Measurements from ENCODE around the gene EDEM3. TPM values are rescaled to one million over a fixed set of nuclear protein-coding genes. Genes with fewer than 3 reads are reported as not detected.

The EDEM3 gene
- total RNA-seq, 2 experiments from 2014 or later: 12.5 to 14.5 TPM

DNA sequence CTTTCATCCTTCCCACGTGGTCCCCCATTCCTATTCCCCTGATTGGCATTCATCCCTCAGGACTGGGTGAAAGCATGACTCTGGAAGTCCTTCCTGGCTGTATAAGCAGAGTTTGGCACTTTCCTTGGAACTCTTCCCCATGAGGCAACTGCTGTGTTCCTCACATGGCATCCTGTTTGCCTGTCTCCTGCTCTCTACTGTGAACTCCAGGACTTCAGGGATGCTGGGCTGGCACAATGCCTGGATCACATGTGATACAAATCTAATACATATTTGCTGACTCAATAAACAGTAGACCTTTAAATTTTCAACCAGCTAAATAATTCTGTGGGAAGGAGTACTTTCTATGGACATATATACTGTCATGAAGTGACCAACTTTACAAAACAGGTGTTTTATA lies 46.8 kb upstream of the EDEM3 start:
- Mint-ChIP-seq H3K27ac (no peak overlapping the region), H3K4me1 (ENCODE audit: low read depth) (peaks cover 6% of the 10 kb centered on the region), H3K9me3 (no peaks in the 10 kb centered on the region), H3K27me3 (no peaks in the 10 kb centered on the region), H3K36me3 (ENCODE audit: low read depth) (no peaks in the 10 kb centered on the region), H3K4me3 (no peak overlapping the region)
- ChIA-PET CTCF (interaction anchor here (2.5 kb wide), 1 partner anchor 180 kb away, joined by 18 read pairs; no protein-coding TSS in a partner anchor), POLR2A (no interaction called here)
- TF ChIP-seq, protein P1, sequence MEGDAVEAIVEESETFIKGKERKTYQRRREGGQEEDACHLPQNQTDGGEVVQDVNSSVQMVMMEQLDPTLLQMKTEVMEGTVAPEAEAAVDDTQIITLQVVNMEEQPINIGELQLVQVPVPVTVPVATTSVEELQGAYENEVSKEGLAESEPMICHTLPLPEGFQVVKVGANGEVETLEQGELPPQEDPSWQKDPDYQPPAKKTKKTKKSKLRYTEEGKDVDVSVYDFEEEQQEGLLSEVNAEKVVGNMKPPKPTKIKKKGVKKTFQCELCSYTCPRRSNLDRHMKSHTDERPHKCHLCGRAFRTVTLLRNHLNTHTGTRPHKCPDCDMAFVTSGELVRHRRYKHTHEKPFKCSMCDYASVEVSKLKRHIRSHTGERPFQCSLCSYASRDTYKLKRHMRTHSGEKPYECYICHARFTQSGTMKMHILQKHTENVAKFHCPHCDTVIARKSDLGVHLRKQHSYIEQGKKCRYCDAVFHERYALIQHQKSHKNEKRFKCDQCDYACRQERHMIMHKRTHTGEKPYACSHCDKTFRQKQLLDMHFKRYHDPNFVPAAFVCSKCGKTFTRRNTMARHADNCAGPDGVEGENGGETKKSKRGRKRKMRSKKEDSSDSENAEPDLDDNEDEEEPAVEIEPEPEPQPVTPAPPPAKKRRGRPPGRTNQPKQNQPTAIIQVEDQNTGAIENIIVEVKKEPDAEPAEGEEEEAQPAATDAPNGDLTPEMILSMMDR (IDR thresholded peaks at IDR 0.05): no peak
- intact Hi-C loops (cut with micrococcal nuclease): no loop called here
- DNase-seq (no peak), ATAC-seq (no peak)

DNA sequence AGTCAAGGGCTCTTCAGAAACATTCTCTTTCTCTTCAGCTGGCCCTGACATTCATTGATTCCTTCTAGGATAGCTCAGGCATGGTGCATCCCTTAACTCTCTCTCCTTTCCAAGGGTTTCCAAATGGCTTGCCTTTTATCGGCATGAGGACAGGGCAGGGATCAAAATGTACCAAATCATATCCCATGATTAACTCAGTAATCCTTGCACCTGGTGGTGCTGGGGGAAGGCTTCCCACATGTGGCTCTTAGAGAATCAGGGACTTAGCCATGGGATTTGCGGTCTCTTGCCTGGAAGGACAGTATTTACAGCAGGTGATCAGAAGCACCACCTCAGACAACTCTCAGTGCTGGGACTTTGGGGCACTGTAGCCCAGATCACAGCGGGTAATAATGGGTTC lies 46.2 kb upstream of the EDEM3 start:
- intact Hi-C loops (cut with micrococcal nuclease): no loop called here
- CTCF ChIA-PET: interaction anchor here (1.0 kb wide), 1 partner anchor 181 kb away, joined by 3 read pairs; no protein-coding TSS in a partner anchor
- no peaks in the 10 kb centered on the region for H3K27me3 Mint-ChIP-seq
- no peaks in the 10 kb centered on the region for H3K9me3 Mint-ChIP-seq
- POLR2A ChIA-PET: no interaction called here
- no peaks in the 10 kb centered on the region for H3K36me3 Mint-ChIP-seq (ENCODE audit: low read depth)
- ATAC-seq (no peak), DNase-seq (no peak)
- TF ChIP-seq, protein P1 (IDR thresholded peaks at IDR 0.05): no peak
- H3K4me1 Mint-ChIP-seq (ENCODE audit: low read depth): peaks cover 5% of the 10 kb centered on the region
- H3K4me3 Mint-ChIP-seq: no peak overlapping the region
- no peak overlapping the region for H3K27ac Mint-ChIP-seq

DNA sequence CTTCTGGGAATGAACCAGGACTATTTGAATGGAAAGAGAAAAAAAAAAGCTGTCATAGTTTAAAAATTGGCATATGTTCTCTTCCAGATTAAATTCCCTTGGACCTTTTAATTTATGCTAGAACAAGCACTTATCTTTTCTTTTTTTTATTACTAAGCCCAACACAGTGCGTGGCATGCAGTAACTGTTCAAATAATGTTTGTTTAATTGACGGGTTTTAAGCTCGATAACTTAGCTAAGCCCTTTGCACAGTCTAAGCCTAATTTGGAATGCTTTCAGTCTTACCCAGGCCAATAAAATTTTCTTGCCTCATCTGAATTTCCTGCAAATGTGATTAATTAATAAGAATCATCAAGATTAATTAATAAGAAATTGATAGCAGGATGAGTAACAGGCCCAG lies 39.3 kb upstream of the EDEM3 start:
- DNase-seq (no peak), ATAC-seq (no peak)
- Mint-ChIP-seq H3K4me3 (no peak overlapping the region), H3K36me3 (ENCODE audit: low read depth) (no peaks in the 10 kb centered on the region), H3K9me3 (no peaks in the 10 kb centered on the region), H3K27me3 (no peaks in the 10 kb centered on the region), H3K4me1 (ENCODE audit: low read depth) (peaks cover 21% of the 10 kb centered on the region), H3K27ac (no peak overlapping the region)
- intact Hi-C loops (cut with micrococcal nuclease): no loop called here
- POLR2A ChIA-PET: no interaction called here
- CTCF ChIA-PET: interaction anchor here (0.6 to 1.2 kb wide), 2 partner anchors 11 to 189 kb away, joined by 3 to 7 read pairs; no protein-coding TSS in a partner anchor
- TF ChIP-seq, protein P1 (IDR thresholded peaks at IDR 0.05): no peak

DNA sequence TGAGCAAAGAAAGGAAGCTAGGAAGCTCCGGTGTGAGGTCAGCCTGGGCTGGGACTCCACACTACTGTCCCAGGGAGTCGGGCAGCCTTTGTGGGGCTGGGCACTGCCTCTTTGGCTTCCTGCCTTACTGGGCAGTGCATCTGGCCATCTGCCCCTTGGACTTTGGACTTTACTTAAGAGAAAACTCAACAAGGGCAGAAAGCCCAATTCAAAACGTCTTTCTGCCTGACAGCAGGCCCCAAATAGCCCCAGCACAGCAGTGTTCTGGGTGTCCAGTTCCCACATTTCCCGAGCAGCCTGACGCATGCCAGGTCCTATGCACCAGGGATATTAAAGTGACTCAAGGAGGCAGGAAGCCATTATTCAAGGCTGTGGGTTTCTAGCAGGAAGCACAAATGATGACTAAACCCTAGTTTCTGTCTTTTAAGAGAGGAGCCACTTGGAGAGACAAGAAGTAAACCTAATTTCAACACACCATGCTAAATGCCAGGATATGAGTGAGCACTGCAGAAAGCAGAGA lies 37.9 kb upstream of the EDEM3 start:
- POLR2A ChIA-PET: interaction anchor here (0.6 to 1.0 kb wide), 2 partner anchors 17 to 38 kb away, joined by 3 read pairs; no protein-coding TSS in a partner anchor
- no peak overlapping the region for H3K27ac Mint-ChIP-seq
- H3K36me3 Mint-ChIP-seq (ENCODE audit: low read depth): no peaks in the 10 kb centered on the region
- peaks cover 21% of the 10 kb centered on the region for H3K4me1 Mint-ChIP-seq (ENCODE audit: low read depth)
- intact Hi-C loops (cut with micrococcal nuclease): no loop called here
- no peaks in the 10 kb centered on the region for H3K27me3 Mint-ChIP-seq
- no peaks in the 10 kb centered on the region for H3K9me3 Mint-ChIP-seq
- ATAC-seq: peak; percentile 89
- CTCF ChIA-PET: interaction anchor here (1.8 kb wide), 1 partner anchor 194 kb away, joined by 4 read pairs; no protein-coding TSS in a partner anchor
- TF ChIP-seq, protein P1 (IDR thresholded peaks at IDR 0.05): no peak
- DNase-seq: peak; percentile 12
- H3K4me3 Mint-ChIP-seq: no peak overlapping the region

DNA sequence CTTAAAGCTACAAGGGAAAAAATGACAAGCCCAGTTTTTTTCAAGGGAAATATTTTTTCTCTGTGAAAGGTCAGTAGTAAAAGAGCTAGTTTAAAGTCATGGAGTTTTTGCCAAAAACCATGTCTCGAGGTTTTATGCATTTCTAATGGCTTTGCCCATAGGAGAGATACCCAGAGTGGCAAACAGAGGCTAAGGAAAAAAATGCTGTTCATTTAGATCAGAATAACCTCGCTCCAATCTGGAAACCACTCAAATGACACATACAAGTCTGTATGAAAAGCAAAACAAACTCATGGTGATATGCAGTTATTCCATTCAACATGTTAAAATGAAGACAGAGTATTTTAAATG lies 36.9 kb upstream of the EDEM3 start:
- Mint-ChIP-seq H3K4me3 (no peak overlapping the region), H3K36me3 (ENCODE audit: low read depth) (no peaks in the 10 kb centered on the region), H3K4me1 (ENCODE audit: low read depth) (peaks cover 21% of the 10 kb centered on the region), H3K9me3 (no peaks in the 10 kb centered on the region), H3K27ac (peak overlapping the region; percentile 8), H3K27me3 (no peaks in the 10 kb centered on the region)
- TF ChIP-seq, protein P1 (IDR thresholded peaks at IDR 0.05): no peak
- ATAC-seq (no peak), DNase-seq (no peak)
- intact Hi-C loops (cut with micrococcal nuclease): no loop called here
- POLR2A ChIA-PET: no interaction called here
- CTCF ChIA-PET: interaction anchor here (0.8 to 1.8 kb wide), 3 partner anchors 14 to 195 kb away, joined by 4 read pairs; no protein-coding TSS in a partner anchor

Data from activated CD8-positive, alpha-beta T cell treated with anti-CD3 and anti-CD28 coated beads for 36 hours (primary cell).